ENCODE data around the gene FBXO28. TPM values are rescaled to one million over a fixed set of nuclear protein-coding genes. Genes with fewer than 3 reads are reported as not detected.

FBXO28 gene
- total RNA-seq, 1 experiment from 2014 or later: 36.6 TPM

DNA sequence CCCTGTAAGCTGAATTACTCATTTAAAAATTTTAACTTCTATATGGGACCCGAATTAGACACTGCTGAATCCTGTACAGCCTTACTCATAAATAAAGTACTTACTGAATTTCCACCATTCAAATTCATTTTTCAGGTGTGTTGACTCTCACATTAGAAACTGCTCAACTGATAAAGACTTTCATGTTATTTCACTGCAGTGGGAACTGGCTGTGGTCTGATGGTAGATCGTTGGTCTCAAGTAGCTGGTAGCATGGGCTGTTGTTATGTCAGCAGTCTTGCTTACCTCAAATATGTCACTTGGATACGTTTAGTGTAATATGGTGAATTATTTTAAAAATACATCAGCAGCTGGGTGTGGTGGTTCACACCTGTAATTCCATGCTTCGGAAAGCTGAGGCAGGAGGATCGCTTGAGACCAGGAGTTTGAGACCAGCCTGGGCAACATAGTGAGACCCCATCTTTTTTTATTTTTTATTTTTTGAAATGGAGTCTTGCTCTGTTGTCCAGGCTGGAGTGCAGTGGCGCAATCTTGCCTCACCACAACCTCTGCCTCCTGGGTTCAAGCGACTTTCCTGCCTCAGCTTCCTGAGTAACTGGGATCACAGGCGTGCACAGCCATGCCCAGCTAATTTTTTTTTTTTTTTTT is 79.5 kb downstream of the FBXO28 start:
- ATAC-seq (no peak), DNase-seq (ENCODE audit: low read depth, low spot score) (no peak)
- Histone ChIP-seq H3K4me3 (ENCODE audit: low read depth in 2 of 2, low read length in 2 of 2) (no peak overlapping the region), H3K27me3 (ENCODE audit: control insufficient read depth, insufficient read depth, low read length) (no peaks in the 10 kb centered on the region), H3K27ac (ENCODE audit: low read length) (no peak overlapping the region), H3K36me3 (ENCODE audit: control insufficient read depth, insufficient read depth, low read length) (peaks cover 4% of the 10 kb centered on the region; the same call in 1 of the 2 replicates), H3K4me1 (ENCODE audit: control insufficient read depth, insufficient read depth, low read length) (no peaks in the 10 kb centered on the region), H3K9me3 (ENCODE audit: control insufficient read depth, insufficient read depth, low read depth, low read length) (no peaks in the 10 kb centered on the region)
- CTCF ChIA-PET: no interaction called here
- in situ Hi-C loops (cut with HindIII; ENCODE audit: low pct_unique_long_range_greater_than_20kb, low sequenced_read_pairs): no loop called here
- TF ChIP-seq, protein P1, sequence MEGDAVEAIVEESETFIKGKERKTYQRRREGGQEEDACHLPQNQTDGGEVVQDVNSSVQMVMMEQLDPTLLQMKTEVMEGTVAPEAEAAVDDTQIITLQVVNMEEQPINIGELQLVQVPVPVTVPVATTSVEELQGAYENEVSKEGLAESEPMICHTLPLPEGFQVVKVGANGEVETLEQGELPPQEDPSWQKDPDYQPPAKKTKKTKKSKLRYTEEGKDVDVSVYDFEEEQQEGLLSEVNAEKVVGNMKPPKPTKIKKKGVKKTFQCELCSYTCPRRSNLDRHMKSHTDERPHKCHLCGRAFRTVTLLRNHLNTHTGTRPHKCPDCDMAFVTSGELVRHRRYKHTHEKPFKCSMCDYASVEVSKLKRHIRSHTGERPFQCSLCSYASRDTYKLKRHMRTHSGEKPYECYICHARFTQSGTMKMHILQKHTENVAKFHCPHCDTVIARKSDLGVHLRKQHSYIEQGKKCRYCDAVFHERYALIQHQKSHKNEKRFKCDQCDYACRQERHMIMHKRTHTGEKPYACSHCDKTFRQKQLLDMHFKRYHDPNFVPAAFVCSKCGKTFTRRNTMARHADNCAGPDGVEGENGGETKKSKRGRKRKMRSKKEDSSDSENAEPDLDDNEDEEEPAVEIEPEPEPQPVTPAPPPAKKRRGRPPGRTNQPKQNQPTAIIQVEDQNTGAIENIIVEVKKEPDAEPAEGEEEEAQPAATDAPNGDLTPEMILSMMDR (IDR thresholded peaks at IDR 0.05): no peak
- no peak for TF ChIP-seq REST (IDR thresholded peaks at IDR 0.05; ENCODE audit: insufficient read depth in 1 of 2, low read depth in 2 of 2, low read length in 1 of 2)
- TF ChIP-seq TCF7L2 (IDR thresholded peaks at IDR 0.05; ENCODE audit: low read depth, low read length): no peak
- TF ChIP-seq SIN3A (IDR thresholded peaks at IDR 0.05; ENCODE audit: borderline replicate concordance, insufficient read depth, low read depth, low read length): no peak
- no peak for TF ChIP-seq POLR2AphosphoS5 (IDR thresholded peaks at IDR 0.05; ENCODE audit: low read depth, low read length)
- BruUV-seq (replicated peaks): no TSS peak
- POLR2A ChIA-PET: no interaction called here
- intact Hi-C loops (cut with micrococcal nuclease; ENCODE audit: unreplicated experiment): no loop called here

DNA sequence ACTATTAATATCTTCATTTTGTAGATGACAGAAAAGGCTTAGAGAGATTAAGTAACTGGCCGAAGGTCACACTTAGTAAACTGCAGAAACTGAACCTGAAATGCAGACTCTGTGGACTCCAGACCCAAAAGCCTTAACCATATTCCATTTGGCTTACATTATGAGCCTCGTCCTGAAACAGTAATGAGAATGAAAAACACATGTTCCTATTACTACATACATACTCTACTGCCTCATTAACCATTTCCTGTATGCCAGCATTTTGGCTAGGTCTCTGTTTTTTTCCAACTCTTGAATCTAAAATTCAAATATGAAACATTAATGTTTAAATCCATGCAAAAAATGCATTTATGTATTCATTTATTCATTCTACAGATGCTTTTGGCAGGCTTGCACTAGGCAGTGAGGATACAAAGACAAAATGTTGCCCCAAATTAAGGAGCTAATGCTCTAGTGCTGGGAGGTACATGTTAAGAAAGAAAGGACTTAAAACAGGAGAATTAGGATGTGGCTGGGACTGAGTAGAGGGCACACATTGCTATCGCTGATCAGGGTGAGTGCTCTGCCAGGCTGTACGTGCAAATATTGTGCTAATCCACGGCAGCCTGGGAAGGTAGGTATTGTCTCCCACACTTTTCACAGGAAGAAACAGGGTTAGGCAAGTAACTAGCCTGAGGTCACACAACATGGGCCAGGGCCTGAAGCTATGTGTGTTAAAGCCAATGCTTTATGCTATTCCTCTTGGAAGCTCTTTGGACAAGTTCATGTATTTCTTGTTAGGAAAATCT is 83.1 kb downstream of the FBXO28 start:
- no TSS peak for BruUV-seq (replicated peaks)
- CTCF ChIA-PET: no interaction called here
- in situ Hi-C loops (cut with HindIII; ENCODE audit: low pct_unique_long_range_greater_than_20kb, low sequenced_read_pairs): no loop called here
- ATAC-seq: no peak
- intact Hi-C loops (cut with micrococcal nuclease; ENCODE audit: unreplicated experiment): no loop called here
- POLR2A ChIA-PET: no interaction called here
- Histone ChIP-seq H3K27ac (ENCODE audit: low read length) (no peak overlapping the region), H3K9me3 (ENCODE audit: control insufficient read depth, insufficient read depth, low read depth, low read length) (no peaks in the 10 kb centered on the region), H3K27me3 (ENCODE audit: control insufficient read depth, insufficient read depth, low read length) (no peaks in the 10 kb centered on the region), H3K4me1 (ENCODE audit: control insufficient read depth, insufficient read depth, low read length) (no peaks in the 10 kb centered on the region), H3K36me3 (ENCODE audit: control insufficient read depth, insufficient read depth, low read length) (peaks cover 4% of the 10 kb centered on the region; the same call in 1 of the 2 replicates), H3K4me3 (ENCODE audit: low read depth in 2 of 2, low read length in 2 of 2) (no peak overlapping the region)
- no peak for TF ChIP-seq SIN3A (IDR thresholded peaks at IDR 0.05; ENCODE audit: borderline replicate concordance, insufficient read depth, low read depth, low read length)
- no peak for TF ChIP-seq REST (IDR thresholded peaks at IDR 0.05; ENCODE audit: insufficient read depth in 1 of 2, low read depth in 2 of 2, low read length in 1 of 2)
- no peak for TF ChIP-seq TCF7L2 (IDR thresholded peaks at IDR 0.05; ENCODE audit: low read depth, low read length)
- no peak for TF ChIP-seq POLR2AphosphoS5 (IDR thresholded peaks at IDR 0.05; ENCODE audit: low read depth, low read length)
- TF ChIP-seq, protein P1 (IDR thresholded peaks at IDR 0.05): no peak
- no peak for DNase-seq (ENCODE audit: low read depth, low spot score)

Data from Panc1 (cell line).